Measurements from ENCODE around the gene TMEM45A.

DNA sequence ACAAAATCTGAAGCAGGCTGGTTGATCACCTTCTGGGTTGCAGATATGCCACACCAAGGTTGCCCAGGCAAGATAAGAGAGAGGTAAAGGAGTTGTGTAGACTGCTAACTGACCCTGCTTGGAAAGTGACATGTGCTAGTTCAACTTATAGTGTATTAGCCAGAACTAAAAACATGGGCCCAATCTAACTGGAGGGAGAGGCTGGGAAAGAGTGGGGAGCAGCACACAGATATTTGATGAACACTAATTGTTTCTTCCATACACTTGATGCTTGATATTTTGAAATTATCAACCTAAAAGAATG lies 61.9 kb downstream of the TMEM45A start:
- TF ChIP-seq, protein P1, sequence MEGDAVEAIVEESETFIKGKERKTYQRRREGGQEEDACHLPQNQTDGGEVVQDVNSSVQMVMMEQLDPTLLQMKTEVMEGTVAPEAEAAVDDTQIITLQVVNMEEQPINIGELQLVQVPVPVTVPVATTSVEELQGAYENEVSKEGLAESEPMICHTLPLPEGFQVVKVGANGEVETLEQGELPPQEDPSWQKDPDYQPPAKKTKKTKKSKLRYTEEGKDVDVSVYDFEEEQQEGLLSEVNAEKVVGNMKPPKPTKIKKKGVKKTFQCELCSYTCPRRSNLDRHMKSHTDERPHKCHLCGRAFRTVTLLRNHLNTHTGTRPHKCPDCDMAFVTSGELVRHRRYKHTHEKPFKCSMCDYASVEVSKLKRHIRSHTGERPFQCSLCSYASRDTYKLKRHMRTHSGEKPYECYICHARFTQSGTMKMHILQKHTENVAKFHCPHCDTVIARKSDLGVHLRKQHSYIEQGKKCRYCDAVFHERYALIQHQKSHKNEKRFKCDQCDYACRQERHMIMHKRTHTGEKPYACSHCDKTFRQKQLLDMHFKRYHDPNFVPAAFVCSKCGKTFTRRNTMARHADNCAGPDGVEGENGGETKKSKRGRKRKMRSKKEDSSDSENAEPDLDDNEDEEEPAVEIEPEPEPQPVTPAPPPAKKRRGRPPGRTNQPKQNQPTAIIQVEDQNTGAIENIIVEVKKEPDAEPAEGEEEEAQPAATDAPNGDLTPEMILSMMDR (IDR thresholded peaks at IDR 0.05) = no peak
- no peak for TF ChIP-seq POLR2A (IDR thresholded peaks at IDR 0.05)
